T1000 (cell line): ENCODE measurements around the gene CMIP.

ENCODE experiments used
- DNase-seq: peaks from one replicate; lab custom pipeline; 2025; ENCODE audit warnings: mixed read lengths; lab: John Stamatoyannopoulos, UW

CMIP gene

DNA sequence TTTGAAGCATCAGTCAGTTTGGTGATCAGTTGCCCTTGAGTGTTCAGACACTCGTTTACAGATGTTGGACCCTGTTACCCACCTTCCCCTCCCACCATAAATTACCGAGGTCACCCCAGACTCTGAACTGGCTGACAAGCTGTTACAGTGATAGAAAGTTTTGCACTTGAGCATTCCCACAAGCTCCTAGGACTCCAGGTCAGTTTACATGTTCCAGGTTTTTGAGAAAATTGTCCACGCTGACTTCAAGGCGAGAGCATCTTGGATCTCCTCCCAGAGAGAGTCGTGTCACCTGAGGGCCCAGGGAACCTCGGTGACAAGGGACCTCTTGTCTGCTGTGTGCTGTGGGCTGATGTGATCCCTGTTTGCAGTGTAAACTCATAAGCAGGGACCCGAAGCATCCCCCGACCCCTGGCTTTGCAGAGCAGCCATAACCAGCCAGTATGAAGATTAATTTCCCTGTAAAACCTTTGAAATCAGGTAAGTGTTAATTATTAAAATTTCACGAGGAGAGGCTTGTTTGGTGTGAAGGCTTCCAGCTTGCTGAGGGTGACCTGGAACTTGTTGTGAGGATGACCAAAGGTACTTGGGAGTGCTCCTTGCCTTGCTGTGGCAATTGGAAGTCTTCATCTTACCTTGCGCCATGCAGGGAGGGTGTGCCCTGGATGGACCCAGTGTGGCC is 91.2 kb downstream of the CMIP start:
- DNase-seq, result no peak

DNA sequence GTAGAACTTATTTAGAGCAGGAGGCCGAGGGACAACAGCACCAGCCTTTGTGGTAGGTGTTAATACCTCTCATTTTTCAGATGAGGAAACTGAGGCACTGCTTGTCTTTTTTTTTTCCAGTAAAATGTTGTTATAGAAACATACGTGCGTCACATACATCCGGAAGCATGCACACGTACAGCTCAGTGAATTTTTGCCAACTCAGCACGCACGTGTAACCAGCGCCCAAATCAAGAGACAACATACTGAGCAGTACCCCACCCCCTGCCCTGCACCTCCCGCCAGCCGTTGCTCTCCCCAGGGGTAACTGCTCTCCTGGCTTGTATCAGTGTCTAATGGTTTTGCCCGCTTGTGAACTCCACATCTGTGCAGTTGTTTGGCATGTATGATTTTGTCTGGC is 92.0 kb downstream of the CMIP start:
- no peak for DNase-seq

DNA sequence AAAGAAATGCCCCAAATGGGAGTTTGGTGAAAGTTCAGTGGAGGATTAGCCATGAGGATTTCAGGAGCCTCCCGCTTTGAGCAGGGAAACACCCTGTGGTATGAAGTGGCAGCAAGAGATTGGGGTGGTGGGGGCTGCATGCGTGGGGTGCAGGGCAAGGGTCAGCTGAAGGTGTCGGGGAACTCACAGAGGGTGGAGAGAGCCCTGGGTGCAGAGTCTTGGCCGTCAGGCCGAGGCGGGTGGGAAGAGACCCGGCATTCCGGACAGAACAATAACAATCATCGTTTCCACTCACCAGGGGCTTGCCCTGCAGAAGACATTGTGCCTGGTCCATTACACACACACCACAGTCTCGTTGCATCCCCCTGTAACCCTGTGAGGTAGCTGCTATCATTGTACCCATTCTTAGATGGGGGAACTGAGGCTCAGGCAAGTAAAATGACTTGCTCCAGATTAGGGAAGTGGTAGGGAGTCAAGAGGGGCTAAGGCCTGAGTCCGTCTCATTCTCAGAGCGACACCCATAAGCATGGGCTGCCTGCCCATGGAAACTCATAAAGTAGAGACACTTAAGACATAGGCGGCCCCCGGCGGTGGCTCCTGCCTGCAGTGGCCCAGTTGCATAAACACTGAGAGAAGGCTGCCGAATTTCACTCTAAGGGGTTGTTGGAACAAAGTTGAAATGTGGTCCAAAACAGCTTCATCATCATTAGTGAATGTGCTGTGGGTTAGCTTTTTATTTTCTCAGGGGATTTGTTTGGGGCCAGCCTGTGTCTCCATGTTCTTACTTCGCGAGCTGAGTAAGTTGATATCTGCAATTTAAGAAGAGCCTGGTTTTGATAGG is 93.3 kb downstream of the CMIP start:
- DNase-seq, result no peak

DNA sequence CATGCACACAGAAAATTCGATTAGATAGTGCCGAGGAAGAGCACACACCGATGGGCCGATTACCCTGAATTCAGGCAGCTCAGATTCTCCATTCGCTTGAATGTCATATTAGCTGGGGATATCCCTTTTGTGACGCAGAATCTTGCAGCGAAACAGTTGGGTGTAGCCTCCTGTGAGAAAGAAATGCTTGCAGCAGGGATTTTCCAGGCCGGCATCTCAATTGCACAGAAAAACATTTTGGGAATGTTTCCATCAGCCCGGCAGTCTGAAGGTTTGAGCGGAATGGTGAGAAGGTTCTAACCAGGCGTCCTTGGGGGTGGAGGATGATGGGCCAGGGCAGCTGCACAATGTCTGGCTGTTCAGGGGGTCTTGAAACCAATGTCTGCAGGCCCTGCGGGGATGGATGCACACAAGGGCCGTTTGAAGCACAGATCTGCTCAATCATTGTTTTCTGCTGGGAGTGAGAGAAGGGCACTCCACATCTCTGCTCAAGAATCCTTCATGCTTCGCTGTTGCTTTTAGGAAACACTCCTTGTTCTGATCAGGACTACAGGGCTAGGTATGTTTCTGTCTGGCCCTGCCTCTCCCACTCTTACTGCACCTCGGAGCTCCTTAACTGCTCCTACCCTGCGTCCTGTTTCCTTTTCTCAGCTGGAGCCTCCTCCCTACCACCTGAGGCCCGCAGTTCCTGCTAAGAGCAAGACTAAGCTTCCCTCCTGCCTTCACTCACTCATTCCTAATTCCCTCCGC is 94.6 kb downstream of the CMIP start:
- no peak for DNase-seq

DNA sequence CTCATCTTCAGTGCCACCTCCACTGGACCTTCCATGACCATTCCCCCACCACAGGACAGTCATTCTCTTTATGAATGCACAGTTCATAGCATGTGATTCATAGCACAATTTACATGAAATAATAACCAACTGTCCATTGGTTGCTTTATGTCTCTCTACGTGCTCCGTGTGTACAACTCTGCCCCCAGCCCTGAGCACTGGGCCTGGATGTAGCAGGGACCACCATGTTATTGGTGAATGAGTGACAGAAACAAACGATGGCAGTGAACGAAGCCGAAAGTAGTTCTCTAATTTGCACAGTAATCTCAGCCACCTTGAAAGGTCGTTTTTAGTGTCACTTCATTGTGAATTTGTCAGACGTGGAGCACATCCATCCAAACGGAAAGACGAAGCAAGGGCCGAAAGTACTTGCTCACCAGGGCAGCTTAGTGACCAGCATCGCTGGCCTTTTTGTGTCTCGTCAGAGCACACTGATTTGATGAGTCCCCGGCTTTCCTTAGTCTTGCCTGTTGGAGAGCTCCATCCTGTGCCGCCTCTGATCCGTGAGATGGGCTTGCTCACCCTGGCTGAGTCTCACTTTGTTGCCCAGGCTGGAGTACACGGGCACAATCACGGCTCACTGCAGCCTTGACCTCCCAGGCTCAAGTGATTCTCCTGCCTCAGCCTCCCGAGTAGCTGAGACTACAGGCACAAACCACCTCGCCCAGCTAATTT is 95.3 kb downstream of the CMIP start:
- DNase-seq, result no peak

DNA sequence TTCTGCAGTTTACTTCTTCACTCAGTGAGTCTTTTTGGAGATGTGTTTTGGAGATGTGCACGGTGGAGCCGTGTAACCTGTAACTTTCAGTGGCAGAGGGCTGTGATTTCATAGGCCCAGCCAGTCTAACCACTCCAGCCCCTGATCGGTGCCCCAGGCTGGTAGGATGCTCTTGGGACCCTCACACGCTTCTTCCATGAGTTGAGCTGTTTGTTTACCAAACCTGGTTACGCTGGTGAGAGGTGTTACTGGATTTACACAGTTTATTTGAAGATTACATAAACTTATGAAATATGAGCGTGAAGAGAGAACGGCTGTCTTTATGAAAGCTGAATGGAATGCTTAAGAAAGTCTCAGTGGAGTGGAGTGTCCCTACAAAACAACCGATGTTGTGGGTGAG is 96.7 kb downstream of the CMIP start:
- DNase-seq, result no peak

DNA sequence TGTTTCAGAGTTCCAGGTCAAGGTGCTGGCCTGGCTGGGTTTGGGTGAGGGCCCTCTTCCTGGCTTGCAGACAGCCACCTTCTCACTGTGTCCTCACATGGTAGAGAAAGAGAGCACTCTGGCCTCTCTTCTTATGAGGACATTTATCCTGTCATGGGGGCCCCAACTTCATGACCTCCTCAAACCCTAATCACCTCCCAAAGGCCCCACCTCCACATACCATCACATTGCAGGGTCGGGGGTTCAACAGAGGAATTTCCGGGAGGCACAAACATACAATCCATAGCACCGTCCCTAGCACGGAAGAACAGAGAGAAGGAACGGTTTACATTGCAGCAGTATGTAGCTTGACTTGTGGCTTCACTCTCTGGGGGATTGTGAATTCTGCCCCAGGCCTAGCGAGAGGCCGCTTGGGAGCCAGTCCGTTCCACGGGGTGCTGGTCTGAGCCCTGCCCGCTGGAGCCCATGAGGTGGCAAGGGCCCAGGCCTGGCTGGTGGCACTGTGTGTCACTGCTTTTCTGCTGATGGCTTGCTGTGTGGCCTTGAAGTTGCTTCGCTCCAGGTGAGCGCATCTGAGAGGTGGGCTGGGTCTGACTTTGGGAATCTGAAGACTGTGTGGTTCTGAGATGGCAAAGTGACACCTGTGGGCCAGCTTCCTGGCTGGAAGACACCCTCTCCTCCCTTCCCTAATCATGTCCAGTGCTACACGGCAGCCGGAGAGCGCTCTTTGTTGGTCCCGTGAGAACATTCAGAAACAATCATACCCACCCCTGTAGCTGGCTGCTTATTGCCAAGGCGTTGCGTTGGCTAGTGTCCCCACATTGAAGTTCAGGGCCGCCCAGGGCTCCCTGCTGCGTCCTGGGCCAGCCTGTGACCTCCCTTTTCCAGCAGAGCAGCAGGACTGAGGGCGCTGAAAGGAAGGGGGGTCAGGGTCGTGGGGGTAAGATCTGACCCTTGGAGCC is 98.3 kb downstream of the CMIP start:
- DNase-seq, result no peak

DNA sequence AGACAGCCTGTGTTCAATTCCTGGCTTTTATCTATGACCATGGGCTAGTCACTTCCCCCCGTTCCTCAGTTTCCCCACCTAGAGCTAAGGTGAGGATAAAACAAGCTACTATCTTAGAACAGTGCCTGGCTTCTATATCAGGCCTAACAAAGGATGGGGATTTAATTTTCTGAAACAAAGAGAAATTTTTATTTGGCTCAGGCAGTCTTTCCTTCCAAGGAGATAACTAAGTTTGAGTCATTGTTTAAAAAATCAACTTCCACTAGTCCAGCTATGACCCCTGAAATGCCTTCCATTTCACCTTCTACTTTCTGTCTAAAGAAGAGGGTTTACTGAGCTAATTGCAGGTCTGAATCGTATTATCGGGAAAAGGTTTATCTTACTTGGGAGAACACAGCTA is 99.0 kb downstream of the CMIP start:
- no peak for DNase-seq

DNA sequence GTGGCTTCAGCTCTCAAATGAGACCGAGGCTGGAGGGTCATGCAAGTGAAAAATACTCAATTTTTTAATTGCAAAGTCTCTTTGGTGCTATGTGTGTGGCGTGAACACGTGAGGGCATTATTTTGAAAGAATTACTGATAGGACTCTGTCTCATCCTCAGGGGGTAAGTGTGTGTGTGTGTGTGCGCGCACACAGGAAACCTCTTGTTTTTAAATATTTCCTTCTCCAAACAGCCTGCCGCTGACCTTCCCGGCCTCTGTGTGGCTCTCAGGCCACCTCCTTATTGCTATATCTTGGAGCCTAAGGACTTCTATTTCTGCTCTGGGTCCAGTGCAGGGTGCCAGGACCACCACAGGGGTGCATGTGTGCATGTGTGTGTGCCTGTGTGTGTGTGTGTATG is 99.7 kb downstream of the CMIP start:
- no peak for DNase-seq

DNA sequence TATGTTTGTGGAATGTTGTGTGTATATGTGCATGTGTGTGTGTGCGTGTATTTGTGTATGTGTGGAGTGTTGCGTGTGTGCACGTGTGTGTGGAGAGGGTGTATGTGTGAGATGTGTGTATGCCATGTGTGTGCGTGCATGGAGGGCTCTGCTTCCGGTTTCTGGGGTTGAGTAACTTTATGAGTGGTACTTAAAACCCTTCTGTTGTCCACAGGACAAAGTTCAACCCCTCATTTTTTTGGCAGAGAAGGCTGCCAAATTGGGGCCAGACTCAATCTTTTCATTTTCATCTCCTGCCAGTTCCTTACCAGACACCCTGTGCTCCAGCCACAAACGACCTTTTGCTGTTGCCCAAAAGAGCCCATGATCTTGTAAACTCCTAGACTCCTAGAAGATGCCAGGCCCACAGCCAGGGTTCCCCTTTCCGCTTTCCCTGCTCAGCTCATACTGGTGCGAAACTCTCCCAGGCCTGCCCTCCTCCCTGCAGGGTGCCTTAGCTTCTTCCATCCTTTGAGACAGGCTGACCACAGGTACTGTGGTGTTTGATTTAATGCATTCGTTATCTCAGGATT is 100.2 kb downstream of the CMIP start:
- no peak for DNase-seq

DNA sequence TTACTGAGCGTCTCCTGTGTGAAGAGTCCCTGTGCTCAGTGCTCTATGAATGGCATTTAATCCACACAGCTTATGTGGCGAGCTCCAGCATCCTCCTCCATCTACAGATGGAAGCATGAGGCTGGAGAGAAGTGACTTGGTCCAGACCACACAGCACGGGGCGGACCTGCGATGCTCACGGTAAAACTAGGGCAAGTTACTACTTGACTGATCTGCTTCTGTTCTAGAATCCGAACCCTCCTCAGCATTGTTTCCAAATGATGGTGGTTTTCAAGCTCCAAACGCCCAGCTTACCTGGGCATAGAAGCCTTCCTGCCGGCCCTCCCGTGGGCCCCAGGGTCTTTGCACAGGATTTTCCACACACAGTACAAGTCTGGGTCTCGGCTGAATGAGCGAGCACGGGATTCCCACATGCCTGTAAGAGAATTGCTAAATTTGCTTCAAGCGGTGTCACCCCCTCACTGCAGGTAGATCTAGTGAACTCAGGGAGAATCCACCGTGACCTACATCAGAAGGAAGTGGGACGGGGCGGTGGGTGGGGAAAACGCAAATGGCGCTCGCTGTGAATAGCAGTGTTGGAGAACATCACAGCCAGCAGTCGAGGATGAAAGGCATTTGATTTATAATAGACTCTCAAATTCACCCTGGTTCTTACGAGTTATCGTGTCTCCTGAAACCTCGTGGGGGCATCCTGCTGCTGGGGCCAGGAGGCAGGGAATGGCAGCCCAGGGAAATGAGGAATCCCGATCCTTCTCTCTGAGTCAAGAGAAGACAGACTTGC is 101.1 kb downstream of the CMIP start:
- no peak for DNase-seq

DNA sequence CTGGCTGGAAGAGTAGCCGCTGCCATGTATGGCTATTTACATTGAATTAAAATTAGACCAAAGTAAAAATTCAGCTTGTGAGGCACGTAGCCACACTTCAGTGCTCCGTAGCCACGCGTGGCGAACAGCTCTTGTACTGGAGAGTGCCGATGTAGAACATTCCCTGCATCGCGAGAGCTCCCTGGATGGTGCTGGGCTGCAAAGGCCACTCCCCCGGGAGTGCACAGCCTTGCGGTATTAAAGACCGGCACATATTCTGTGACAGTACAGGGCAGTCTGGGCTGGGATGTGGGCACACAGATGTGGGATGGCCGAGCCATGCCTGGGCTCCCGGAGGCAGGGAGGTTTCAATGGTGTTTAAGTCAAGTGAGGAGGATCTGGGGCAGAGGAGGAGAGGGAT is 102.2 kb downstream of the CMIP start:
- no peak for DNase-seq

DNA sequence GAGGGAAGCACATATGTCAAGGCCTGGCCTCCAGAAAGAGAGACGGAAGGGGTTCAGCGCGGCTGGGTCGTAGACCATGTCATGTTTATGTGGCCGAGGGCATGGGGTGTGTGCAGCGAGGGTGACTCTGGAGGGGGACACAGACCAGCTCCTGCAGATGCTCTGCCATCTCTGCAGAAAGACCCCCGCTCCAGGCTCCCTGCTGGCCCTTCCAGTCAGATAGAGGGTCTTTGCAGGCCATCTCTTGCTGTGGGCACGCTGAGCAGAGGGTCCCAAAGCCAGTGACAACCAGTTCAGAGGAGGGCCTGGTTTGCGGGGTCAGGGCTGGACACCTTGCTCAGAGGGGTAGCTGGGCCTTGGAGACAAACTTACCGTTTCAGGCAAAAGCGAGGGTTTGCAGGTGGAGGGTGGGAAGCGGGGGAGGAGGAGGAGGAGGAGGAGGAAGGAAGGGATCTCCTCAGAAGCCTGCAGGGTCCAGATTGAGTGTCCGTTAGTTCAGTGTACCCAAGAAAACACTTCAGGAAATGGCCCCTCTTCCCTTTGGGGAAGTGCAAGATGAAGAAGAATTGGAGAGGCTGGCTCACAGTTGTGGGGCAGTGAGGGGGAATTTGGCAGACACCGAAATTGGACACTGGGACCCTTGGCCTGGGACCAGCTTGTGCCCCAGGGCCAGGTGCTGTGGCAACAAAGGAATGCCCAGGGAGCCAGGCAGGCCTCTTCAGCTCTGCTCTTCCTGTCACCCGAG is 102.8 kb downstream of the CMIP start:
- DNase-seq, result no peak

DNA sequence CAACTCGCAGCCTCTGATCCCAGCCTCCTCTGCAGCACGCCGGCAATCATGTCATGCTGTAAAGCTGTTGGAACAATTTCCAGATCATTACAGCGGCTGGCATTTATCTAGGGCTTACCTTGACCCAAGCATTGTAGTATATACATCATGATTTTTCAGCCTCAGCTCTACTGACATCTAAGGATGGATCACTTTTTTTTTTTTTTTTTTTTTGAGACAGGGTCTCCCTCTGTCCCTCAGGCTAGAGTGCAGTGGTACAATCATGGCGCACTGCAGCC is 103.3 kb downstream of the CMIP start:
- DNase-seq, result no peak

DNA sequence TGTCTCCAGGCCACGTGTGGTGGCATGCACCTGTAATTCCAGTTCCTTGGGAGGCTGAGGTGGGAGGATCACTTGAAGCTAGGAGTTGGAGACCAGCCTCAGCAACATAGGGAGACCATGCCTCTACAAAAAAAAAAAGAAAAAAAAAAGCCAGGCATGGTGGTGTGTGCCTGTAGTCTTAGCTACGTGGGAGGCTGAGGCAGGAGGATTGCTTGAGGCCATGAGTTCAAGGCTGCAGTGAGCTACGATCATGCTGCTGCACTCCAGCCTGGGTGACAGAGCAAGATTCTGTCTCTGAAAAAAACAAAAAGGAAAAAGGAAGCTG is 103.9 kb downstream of the CMIP start:
- DNase-seq, result no peak

DNA sequence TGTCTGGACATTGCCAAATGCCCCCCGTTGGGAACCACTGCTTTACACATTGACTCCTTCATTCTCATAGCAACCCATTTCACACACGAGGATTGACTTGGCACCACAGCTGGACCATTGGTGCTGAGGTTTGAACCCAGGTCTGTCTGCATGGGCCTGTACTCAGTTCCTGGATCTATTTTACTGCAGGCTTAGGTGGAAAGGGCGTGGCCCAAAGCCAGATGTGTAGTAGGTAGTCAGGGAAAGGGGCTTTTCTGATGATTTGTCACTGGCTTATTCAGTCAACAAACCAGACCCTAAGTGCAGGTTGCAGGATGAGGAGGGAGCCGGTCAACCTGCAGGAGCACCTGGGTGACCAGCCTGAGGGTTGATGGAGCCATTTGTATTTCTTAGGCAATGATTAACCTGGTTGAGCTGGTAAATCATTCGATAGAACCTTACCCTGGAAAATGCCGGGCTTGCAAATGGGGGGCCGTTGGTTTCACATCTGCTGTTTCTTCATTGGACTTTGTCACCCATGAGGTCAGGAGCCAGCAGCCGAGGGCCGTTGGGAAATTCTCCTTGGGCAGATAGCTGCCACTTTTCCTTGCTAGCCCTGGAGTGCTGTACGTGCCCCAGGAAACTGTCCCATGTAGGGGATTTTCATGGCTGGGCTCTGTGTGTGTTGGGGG is 104.4 kb downstream of the CMIP start:
- no peak for DNase-seq

DNA sequence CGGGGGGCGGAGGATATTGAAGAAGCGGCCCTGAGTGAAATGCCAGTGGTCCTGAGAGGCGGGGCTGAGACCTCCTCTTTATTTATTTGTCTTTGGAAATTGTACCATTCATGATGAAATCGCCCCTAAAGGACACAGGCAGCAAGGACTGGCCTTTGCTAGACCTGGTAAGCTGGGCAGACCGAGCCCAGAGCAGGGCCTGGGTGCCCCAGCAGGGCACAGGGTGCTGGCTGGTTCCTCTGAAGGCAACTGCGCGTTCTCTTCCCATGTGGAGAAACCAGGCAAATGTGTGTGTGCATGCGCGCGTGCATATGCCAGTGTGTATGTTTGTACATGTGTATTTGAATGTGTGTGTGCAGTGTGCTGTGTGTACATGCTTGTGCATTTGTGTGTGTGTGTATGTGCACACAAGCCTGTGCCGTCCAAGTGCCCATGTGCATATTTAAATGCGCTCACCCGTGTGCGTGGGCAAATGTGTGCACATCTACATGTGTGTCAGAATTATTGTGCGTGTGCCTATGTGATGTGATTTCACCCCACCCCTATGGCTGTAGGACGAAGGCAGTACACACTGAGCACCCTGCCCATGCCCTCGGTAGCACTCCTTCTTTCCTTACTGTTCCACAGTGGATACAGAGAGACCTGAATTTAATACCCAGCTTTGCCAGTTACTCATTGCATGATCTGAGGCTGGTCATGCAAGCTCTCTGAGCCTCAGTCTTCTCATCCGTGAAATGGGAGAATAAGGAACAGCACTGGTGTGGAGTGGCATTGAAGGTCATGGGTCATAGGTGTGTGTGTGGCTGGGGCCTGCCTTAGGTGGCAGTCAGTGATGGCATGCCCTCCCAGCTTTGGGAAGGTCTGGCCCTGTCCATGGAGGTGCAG is 105.2 kb downstream of the CMIP start:
- no peak for DNase-seq

DNA sequence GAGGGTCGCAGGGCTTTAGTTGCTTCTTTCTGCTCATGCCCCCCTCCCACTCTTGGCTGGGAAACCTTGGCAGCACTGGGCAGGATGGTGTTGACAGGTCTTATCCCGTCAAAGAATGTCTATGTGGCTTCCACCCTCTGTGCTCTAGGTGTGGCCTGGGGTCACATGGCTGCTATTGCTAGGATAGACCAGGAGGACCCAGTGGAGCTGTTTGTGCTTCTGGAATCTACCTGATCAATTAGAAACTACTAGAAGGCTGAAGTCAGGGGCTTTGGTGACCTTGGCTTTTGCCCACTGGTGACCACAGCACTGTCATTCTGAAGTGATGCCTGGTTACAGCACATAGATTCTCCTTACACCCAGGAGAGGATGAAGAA is 105.8 kb downstream of the CMIP start:
- no peak for DNase-seq
